Smooth muscle cell of the umbilical artery (primary cell): Measurements from ENCODE around the gene MGAT2. TPM values are rescaled to one million over a fixed set of nuclear protein-coding genes. Genes with fewer than 3 reads are reported as not detected.

Source experiments
- total RNA-seq: library from RNA; depleted of rRNA; stranded (reverse); fragments of >200 nt; gene quantifications from 2 replicates; pipeline ENCODE4 v1.2.3, GENCODE V29; 2014

The MGAT2 gene
- total RNA-seq: 101 and 102 TPM in 2 replicates

DNA sequence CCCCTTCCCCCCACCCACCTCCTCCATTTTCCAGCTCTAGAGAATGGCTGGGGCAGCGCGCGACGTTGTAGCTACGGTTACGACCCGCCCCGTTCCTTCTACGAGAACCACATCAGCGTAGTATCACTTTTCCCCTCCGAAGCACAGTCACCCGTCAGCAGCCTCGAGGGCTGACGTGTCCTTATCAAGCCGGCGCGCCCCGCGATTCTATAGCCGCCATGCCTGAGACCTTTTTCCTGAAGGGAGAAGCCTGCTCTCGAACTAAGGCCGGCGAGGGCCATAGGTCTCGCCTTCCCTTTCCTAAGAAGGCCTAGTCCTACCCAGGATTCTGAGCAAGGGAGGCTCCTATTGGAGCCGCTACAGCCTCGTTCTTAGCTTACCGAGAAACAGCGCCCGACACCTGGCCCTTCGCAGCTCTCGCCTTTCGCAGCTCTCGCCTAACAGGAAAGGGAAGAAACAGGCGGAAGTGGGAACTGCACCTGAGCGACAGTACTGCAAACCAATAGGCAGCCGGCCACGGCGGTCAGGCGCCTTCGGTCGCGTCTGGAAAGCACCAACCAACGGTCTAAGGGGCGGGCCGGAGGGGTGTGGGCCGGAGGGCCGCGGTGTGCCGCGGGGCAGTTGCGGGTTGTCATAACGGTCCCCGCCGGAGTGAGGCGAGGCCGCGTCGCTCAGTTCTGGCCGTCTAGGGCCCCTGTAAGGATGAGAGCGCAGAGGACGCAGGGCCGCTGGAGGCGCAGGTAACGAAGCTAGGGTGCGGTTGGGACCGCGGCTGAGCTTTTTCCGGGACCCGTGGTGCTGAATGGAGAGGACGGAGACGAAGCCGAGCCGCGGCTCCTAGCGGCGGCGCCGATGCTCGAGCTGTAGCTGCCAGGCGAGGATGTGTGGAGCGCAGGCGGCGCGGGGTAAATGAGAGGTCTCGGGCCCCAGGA, at the start of gene MGAT2, which contains the start of gene RPL36AL:
Gene MGAT2, plus strand, starts transcription at position 618 of the 932 bp plus-strand sequence. CDS start 470 bp downstream, outside the sequence.
Gene RPL36AL, minus strand, starts transcription at position 445 of the 932 bp plus-strand sequence. CDS start 1,522 bp downstream, outside the sequence.

DNA sequence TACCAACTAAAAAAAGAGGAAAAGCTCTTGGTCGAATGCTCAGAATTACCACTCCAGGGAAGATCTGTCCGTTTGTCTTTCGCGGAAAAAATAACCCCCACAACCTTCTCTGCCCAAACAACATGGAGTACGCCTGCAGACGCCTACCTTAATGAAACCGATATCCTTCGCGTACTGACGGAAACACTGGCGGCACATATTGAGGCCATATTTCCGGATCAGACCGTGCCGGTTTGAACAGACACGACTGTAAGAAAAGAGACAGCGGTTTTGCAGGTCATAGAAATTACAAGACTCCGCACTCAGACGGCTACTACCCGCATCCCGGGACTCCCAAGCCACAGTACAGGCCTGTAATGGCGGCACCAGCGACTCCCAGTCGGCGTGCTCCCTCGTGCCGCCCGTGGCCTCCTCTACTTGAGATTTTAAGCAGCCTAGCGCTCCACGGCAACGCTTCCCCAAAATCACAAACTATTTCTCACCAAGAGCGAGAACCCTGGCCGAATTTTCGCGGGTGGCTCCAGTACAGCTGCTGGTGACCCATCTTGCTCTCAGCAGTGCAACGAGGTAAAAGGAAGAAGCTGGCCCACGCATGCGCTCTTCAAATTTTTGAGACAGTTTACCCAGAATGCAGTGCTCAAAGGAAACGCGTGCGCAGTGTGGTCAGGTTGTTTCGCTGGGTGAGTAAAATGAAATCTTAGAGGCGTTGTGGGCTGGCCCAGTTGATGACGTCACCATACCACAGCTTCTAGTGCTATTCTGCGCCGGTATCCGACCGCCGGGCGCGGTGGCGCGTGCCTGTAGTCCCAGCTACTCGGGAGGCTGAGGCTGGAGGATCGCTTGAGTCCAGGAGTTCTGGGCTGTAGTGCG, 34.6 kb upstream of the MGAT2 start, which contains the start of gene RPS29:
Gene RPS29, minus strand, starts transcription at position 578 of the 870 bp plus-strand sequence. Its CDS starts 34 bp downstream, at position 544.

DNA sequence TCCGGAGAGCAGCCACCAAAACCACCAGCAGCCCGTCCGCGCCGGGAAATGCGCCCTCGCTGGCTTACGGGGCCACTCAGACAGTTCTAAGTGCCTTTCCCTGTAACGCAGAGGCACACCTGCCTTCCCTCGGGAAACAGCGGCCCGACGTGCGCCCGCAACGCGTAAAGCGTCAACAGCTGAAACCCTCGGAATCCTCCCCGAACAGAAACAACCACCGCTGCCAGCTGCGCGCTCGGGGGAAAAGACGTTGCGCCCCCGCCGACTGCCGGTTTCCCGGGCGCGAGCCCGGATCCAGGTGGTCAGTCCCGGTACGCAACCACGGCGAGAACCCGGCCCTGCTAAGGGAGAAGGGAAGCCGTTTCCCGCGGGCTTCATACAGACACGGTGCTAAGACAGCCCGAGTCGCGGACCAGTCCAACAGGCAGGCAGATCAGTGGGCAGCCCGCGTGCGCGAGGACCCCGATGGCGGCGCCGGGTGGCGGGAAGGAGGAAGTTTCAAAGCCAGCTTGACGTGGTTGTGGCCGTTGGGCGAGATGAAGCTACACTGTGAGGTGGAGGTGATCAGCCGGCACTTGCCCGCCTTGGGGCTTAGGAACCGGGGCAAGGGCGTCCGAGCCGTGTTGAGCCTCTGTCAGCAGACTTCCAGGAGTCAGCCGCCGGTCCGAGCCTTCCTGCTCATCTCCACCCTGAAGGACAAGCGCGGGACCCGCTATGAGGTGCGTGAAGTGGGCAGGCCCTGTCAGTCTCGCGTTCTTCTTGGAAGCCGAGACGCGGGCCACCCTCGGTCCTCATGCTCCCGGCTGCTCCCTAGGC, 21.9 kb upstream of the MGAT2 start, which contains the start of gene LRR1:
Gene LRR1, plus strand, starts transcription at position 456 of the 816 bp plus-strand sequence. Its CDS starts 81 bp downstream, at position 537.

DNA sequence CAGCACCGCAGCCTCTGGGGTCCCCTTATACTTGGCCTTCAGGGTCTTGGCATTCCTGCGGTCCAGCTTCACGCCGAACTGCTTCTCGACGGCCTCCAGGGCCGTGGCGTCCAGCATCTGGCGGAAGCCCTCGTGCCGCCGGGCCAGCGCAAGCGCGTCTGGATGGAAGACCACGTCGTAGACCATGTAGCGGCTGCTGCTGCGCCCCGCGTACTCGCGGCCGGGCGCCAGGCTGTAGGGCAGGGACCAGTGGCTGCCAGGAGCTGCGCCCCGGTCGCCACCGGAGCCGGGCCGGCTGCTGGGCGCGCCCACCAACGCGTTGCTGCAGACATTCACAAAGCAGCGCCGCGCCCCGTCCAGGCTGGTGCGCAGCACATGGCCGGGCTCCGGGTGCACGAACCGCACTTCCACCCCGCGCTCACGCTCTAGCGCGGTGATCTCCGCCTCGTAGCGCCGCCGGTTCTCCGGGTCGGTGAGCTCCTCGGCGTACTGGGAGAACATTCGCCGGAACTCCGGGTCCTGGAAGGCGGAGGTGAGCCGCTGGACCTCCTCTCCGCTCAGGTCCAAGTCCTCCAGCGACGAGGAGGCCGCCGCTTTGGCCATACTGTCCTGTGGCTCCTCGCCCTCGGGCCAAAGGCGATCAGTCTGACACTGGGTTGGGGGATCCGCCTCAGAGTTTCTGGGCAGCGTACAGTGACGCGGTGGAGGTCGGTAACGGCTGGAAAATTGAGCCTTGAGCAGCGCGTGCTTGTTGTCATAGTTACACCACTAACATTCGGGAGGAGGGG, 14.1 kb downstream of the MGAT2 start, which contains the start of gene DNAAF2:
Gene DNAAF2, minus strand, starts transcription at position 698 of the 788 bp plus-strand sequence. Its CDS starts 95 bp downstream, at position 603.

Other genes starting within 250 kb of the MGAT2 start
- gene RPS29, start 34.4 kb upstream of the MGAT2 start, total RNA-seq: 452 and 2,106 TPM in 2 replicates
- 9.5 and 13.4 TPM in 2 replicates for gene LRR1, start 21.9 kb upstream of the MGAT2 start, total RNA-seq
- 187 and 212 TPM in 2 replicates for gene RPL36AL, start 173 bp upstream of the MGAT2 start, total RNA-seq
- 7.1 and 10.4 TPM in 2 replicates for gene DNAAF2, start 14.4 kb downstream of the MGAT2 start, total RNA-seq
- gene POLE2, start 67.4 kb downstream of the MGAT2 start, total RNA-seq: 2.4 and 7.8 TPM in 2 replicates
- gene KLHDC1, start 72.3 kb downstream of the MGAT2 start, total RNA-seq: 2.0 and 3.6 TPM in 2 replicates
- gene KLHDC2, start 147.4 kb downstream of the MGAT2 start, total RNA-seq: 49.5 and 76.0 TPM in 2 replicates
- 67.4 and 86.0 TPM in 2 replicates for gene NEMF, start 232.0 kb downstream of the MGAT2 start, total RNA-seq